A549 (cell line): ENCODE results near the gene PIEZO2. TPM values are rescaled to one million over a fixed set of nuclear protein-coding genes. Genes with fewer than 3 reads are reported as not detected.
A peak's percentile ranks its signal among the peaks of the same experiment; 100 is the strongest.

Experiments used
- ATAC-seq, 2 experiments: fragments of 200-7000 bp in 1 of 2; fragments of >200 bp in 1 of 2; cut with Nextera tagmentation in 1 of 2; cut with Tn5 transposase in 1 of 2; 3 replicates each; pipeline versions ENCODE4 v1.8.0 to v1.9.1; 2018 to 2020; ENCODE audit warnings: mild to moderate bottlenecking in 1 of 2, moderate library complexity in 1 of 2
- CTCF ChIA-PET: fragments of 300-600 bp; sonication (Branson Sonifier 250); formaldehyde crosslinking; extraction: SDS; loops from one replicate; lab custom pipeline; 2021; ENCODE audit warnings: antibody characterized with exemption, inconsistent platforms; lab: Yijun Ruan, JAX
- POLR2A ChIA-PET: fragments of 350-600 bp; formaldehyde crosslinking; extraction: SDS; loops from one replicate; lab custom pipeline; 2021; ENCODE audit warnings: antibody characterized with exemption, inconsistent platforms; lab: Yijun Ruan, JAX
- DNase-seq, 2 experiments: peaks; one replicate each; pipeline versions ENCODE4 v3.0.0 to v3.0.0-alpha.2; 2011 to 2016; ENCODE audit warnings: low read depth in 1 of 2, low spot score in 1 of 2
- FAIRE-seq: peaks from 2 replicates; lab custom pipeline; 2011; peaks lifted over from hg19 to GRCh38; lab: Jason Lieb, UNC
- H3K27ac ChIP-seq, 2 experiments: fragments of >200 bp; sonication (Bioruptor Twin); formaldehyde crosslinking; 3 replicates each; pipeline ENCODE4 v1.5.1; 2016 to 2017
- H3K4me1 ChIP-seq: fragments of >200 bp; sonication (Bioruptor Twin); formaldehyde crosslinking; 3 replicates; pipeline ENCODE4 v1.6.1; 2016
- H3K4me2 ChIP-seq: fragments of >200 bp; sonication (Bioruptor Twin); formaldehyde crosslinking; 3 replicates; pipeline ENCODE4 v1.6.1; 2016
- H3K4me3 ChIP-seq: fragments of >200 bp; sonication (Bioruptor Twin); formaldehyde crosslinking; 3 replicates; pipeline ENCODE4 v1.5.1; 2016
- H3K9me3 ChIP-seq: fragments of >200 bp; sonication (Bioruptor Twin); formaldehyde crosslinking; 3 replicates; pipeline ENCODE4 v1.6.1; 2016
- BHLHE40 ChIP-seq: IDR thresholded peaks from 2 replicates; pipeline ENCODE4 v1.6.1; 2012; ENCODE audit warnings: low read depth, low read length, inconsistent platforms
- CBX8 ChIP-seq: fragments of 200-600 bp; sonication (generic); IDR thresholded peaks from 2 replicates; pipeline ENCODE4 v1.6.1; 2016
- CEBPB ChIP-seq, 2 experiments: fragments of >200 bp in 1 of 2; sonication (Bioruptor Twin) in 1 of 2; formaldehyde crosslinking in 1 of 2; IDR thresholded peaks; 2 replicates each; pipeline ENCODE4 v1.6.1; 2012 to 2016
- EHMT2 ChIP-seq: fragments of 200-600 bp; sonication (generic); IDR thresholded peaks from 2 replicates; pipeline ENCODE4 v1.6.1; 2016; ENCODE audit warnings: antibody characterized with exemption, low read depth, mild to moderate bottlenecking, moderate library complexity
- FOSB ChIP-seq: fragments of 250-450 bp; sonication (Bioruptor Pico); IDR thresholded peaks from 2 replicates; pipeline ENCODE4 v1.5.0; 2020; ENCODE audit warnings: mild to moderate bottlenecking, moderate library complexity
- GATA3 ChIP-seq: IDR thresholded peaks from 2 replicates; pipeline ENCODE4 v1.6.1; 2012; ENCODE audit warnings: borderline replicate concordance
- HOXB13 ChIP-seq: fragments of 250-450 bp; sonication (Bioruptor Pico); IDR thresholded peaks from 2 replicates; pipeline ENCODE4 v1.5.0; 2020; ENCODE audit warnings: low read depth, mild to moderate bottlenecking, moderate library complexity
- HOXB5 ChIP-seq: fragments of 250-450 bp; sonication (Bioruptor Pico); IDR thresholded peaks from 2 replicates; pipeline ENCODE4 v1.5.0; 2020; ENCODE audit warnings: mild to moderate bottlenecking, moderate library complexity
- JUN ChIP-seq, 2 experiments: fragments of >200 bp; sonication (Bioruptor Twin); formaldehyde crosslinking; IDR thresholded peaks; 2 replicates in 1 of 2; 3 replicates in 1 of 2; pipeline ENCODE4 v1.6.1; 2016 to 2017
- JUNB ChIP-seq: fragments of >200 bp; sonication (Bioruptor Twin); formaldehyde crosslinking; IDR thresholded peaks from 2 replicates; pipeline ENCODE4 v1.6.1; 2016
- KDM1A ChIP-seq: fragments of 200-600 bp; sonication (generic); IDR thresholded peaks from 2 replicates; pipeline ENCODE4 v1.6.1; 2016; ENCODE audit warnings: low read depth, mild to moderate bottlenecking
- MAFK ChIP-seq: fragments of 450-650 bp; IDR thresholded peaks from 2 replicates; pipeline ENCODE4 v1.6.1; 2014; ENCODE audit not compliant: partially characterized antibody
- NFE2L2 ChIP-seq: fragments of 150-350 bp; conservative IDR thresholded peaks from 2 replicates; pipeline ENCODE4 v1.6.1; 2014; ENCODE audit warnings: low read length
- NR3C1 ChIP-seq: fragments of >200 bp; sonication (Bioruptor Twin); formaldehyde crosslinking; IDR thresholded peaks from 3 replicates; pipeline ENCODE4 v1.6.1; 2017
- POLR2A ChIP-seq: IDR thresholded peaks from 2 replicates; pipeline ENCODE4 v1.6.1; 2012; ENCODE audit warnings: mild to moderate bottlenecking, low read length
- POLR2AphosphoS2 ChIP-seq: conservative IDR thresholded peaks from 2 replicates; pipeline ENCODE4 v1.6.1; 2012; ENCODE audit warnings: low read length, improper control_type of control experiment, inconsistent platforms
- RARB ChIP-seq: fragments of 250-450 bp; sonication (Bioruptor Pico); IDR thresholded peaks from 2 replicates; pipeline ENCODE4 v1.8.0; 2021; ENCODE audit warnings: mild to moderate bottlenecking, moderate library complexity
- RCOR1 ChIP-seq: fragments of 150-350 bp; IDR thresholded peaks from 2 replicates; pipeline ENCODE4 v1.6.1; 2014; ENCODE audit warnings: antibody characterized with exemption, low read length, low read depth
- RFX5 ChIP-seq: fragments of 450-650 bp; IDR thresholded peaks from 2 replicates; pipeline ENCODE4 v1.7.1; 2014; ENCODE audit warnings: antibody characterized with exemption, mild to moderate bottlenecking, moderate library complexity
- RNF2 ChIP-seq: fragments of 200-600 bp; sonication (generic); IDR thresholded peaks from 2 replicates; pipeline ENCODE4 v1.6.1; 2016; ENCODE audit warnings: low read depth, mild to moderate bottlenecking, antibody characterized with exemption, moderate library complexity, borderline replicate concordance
- SMC3 ChIP-seq: fragments of >200 bp; sonication (Bioruptor Twin); formaldehyde crosslinking; IDR thresholded peaks from 3 replicates; pipeline ENCODE4 v1.6.1; 2018; ENCODE audit warnings: inconsistent platforms
- TFCP2L1 ChIP-seq: fragments of 250-450 bp; sonication (Bioruptor Pico); IDR thresholded peaks from 2 replicates; pipeline ENCODE4 v1.5.0; 2021; ENCODE audit warnings: mild to moderate bottlenecking
- ZFP36 ChIP-seq: fragments of 450-650 bp; IDR thresholded peaks from 2 replicates; pipeline ENCODE4 v1.6.1; 2014; ENCODE audit warnings: borderline replicate concordance; ENCODE audit not compliant: partially characterized antibody
- ZNF302 ChIP-seq: fragments of 250-450 bp; sonication (Bioruptor Pico); IDR thresholded peaks from 2 replicates; pipeline ENCODE4 v1.9.0; 2021; ENCODE audit warnings: inconsistent platforms, mild to moderate bottlenecking, moderate library complexity
- WGBS: methylation state at CpG from one replicate; pipeline ENCODE4 v1.1.6; 2017; ENCODE audit errors: missing lambda C conversion rate; 5-methylcytosine and 5-hydroxymethylcytosine counted together
- polyA plus RNA-seq, 4 experiments: library from polyadenylated mRNA; depleted of rRNA in 3 of 4; stranded (reverse); fragments of >200 nt; fragmentation: RNase III in 1 of 4; extraction: RNeasy Plus Mini Kit Qiagen cat#74134 plus additional on column Dnase treatment in 1 of 4; gene quantifications; 2 replicates in 3 of 4; 3 replicates in 1 of 4; pipeline ENCODE4 v1.2.3, GENCODE V29; 2011 to 2017
- TF ChIP-seq, protein P1 (sequence below): fragments of 450-650 bp; IDR thresholded peaks from 2 replicates; pipeline ENCODE4 v1.6.1; 2014; ENCODE audit warnings: antibody characterized with exemption
- TF ChIP-seq, protein P2 (sequence below): fragments of 150-350 bp; IDR thresholded peaks from 2 replicates; pipeline ENCODE4 v1.6.1; 2014; ENCODE audit warnings: low read depth, mild to moderate bottlenecking, low read length
- TF ChIP-seq, protein P3 (sequence below): fragments of 200-600 bp; sonication (generic); IDR thresholded peaks from 2 replicates; pipeline ENCODE4 v1.6.1; 2016; ENCODE audit warnings: antibody characterized with exemption, mild to moderate bottlenecking, moderate library complexity

The PIEZO2 gene
- polyA plus RNA-seq, 2 of the 4 experiments (the other 2 are of a cell fraction): 0.80 to 1.6 TPM

DNA sequence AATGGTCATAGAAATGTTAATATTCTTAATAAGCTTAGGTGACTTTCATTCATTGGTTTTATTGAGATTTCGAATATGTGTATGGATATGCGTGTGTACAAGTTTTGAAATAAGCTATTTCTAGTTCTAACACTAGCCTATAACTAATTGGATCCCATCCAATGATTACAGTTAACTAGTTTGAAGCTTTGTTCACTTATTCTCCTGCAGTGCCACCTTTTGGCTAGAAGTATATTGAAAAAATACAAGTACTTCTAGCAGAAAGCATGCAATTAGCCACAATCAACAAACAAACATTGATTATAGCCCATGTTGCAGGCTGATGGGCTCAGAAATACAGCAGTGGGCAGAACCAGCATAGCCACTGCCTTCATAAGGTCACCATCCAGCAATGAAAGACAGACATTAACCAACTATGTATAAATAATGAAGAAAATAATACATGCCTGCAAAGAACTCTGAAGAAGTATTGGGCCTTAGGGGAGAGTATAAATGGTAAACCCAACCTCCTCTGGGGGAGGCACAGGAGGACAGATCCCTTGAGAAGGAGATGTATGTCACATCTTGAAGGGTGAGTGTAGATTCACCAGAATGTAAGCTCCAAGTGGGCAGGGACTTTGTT is 5.1 kb upstream of the PIEZO2 start (continued):
- TF ChIP-seq, protein P1, sequence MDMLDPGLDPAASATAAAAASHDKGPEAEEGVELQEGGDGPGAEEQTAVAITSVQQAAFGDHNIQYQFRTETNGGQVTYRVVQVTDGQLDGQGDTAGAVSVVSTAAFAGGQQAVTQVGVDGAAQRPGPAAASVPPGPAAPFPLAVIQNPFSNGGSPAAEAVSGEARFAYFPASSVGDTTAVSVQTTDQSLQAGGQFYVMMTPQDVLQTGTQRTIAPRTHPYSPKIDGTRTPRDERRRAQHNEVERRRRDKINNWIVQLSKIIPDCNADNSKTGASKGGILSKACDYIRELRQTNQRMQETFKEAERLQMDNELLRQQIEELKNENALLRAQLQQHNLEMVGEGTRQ: no peak
- TF ChIP-seq SMC3: peak; percentile 71
- no peak for TF ChIP-seq RARB (CRISPR knock-in tag)
- no peak for TF ChIP-seq ZFP36
- no peak for TF ChIP-seq RCOR1
- TF ChIP-seq NFE2L2: no peak
- no peak for TF ChIP-seq HOXB13
- TF ChIP-seq NR3C1: no peak
- TF ChIP-seq, protein P2, sequence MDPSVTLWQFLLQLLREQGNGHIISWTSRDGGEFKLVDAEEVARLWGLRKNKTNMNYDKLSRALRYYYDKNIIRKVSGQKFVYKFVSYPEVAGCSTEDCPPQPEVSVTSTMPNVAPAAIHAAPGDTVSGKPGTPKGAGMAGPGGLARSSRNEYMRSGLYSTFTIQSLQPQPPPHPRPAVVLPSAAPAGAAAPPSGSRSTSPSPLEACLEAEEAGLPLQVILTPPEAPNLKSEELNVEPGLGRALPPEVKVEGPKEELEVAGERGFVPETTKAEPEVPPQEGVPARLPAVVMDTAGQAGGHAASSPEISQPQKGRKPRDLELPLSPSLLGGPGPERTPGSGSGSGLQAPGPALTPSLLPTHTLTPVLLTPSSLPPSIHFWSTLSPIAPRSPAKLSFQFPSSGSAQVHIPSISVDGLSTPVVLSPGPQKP: no peak
- TF ChIP-seq EHMT2: no peak
- TF ChIP-seq, protein P3, sequence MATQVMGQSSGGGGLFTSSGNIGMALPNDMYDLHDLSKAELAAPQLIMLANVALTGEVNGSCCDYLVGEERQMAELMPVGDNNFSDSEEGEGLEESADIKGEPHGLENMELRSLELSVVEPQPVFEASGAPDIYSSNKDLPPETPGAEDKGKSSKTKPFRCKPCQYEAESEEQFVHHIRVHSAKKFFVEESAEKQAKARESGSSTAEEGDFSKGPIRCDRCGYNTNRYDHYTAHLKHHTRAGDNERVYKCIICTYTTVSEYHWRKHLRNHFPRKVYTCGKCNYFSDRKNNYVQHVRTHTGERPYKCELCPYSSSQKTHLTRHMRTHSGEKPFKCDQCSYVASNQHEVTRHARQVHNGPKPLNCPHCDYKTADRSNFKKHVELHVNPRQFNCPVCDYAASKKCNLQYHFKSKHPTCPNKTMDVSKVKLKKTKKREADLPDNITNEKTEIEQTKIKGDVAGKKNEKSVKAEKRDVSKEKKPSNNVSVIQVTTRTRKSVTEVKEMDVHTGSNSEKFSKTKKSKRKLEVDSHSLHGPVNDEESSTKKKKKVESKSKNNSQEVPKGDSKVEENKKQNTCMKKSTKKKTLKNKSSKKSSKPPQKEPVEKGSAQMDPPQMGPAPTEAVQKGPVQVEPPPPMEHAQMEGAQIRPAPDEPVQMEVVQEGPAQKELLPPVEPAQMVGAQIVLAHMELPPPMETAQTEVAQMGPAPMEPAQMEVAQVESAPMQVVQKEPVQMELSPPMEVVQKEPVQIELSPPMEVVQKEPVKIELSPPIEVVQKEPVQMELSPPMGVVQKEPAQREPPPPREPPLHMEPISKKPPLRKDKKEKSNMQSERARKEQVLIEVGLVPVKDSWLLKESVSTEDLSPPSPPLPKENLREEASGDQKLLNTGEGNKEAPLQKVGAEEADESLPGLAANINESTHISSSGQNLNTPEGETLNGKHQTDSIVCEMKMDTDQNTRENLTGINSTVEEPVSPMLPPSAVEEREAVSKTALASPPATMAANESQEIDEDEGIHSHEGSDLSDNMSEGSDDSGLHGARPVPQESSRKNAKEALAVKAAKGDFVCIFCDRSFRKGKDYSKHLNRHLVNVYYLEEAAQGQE: no peak
- TF ChIP-seq FOSB: no peak

DNA sequence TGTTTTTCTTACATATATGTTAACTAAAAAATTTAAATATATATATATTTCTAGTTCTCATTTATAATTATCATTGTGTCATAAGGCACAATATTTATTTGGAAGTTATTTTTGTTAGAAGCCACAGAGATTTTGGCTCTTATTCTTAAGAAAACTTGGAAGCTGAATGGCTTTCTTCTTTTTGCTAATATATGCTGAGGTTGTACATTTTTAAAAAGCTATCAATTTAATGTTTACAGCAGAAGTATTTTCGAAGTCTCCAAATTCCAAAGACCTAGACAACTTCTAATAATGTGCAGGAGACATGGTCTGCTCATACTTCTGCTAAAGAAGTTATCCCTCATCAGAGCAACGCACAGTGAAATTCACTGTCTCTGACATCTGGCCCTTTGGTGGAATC is 3.7 kb upstream of the PIEZO2 start:
- ChIA-PET CTCF (interaction anchor here (0.7 to 5.4 kb wide), 5 partner anchors 10 to 593 kb away, joined by 3 to 28 read pairs (median 11); no protein-coding TSS in a partner anchor), POLR2A (no interaction called here)
- TF ChIP-seq MAFK (peak; percentile 86), POLR2A (no peak), BHLHE40 (no peak), HOXB5 (CRISPR knock-in tag) (no peak), NFE2L2 (no peak), JUNB (no peak)
- Histone ChIP-seq H3K27ac (no peak overlapping the region), H3K9me3 (no peaks in the 10 kb centered on the region), H3K4me3 (no peak overlapping the region), H3K4me2 (no peak overlapping the region), H3K4me1 (0 out of 3 replicates have a peak, but pooled peaks cover 2% of the 10 kb centered on the region)
- ATAC-seq: no peak
- FAIRE-seq: no peak
- WGBS: 40% methylated on average over 2 of the region's 2 CpGs
- no peak for DNase-seq

DNA sequence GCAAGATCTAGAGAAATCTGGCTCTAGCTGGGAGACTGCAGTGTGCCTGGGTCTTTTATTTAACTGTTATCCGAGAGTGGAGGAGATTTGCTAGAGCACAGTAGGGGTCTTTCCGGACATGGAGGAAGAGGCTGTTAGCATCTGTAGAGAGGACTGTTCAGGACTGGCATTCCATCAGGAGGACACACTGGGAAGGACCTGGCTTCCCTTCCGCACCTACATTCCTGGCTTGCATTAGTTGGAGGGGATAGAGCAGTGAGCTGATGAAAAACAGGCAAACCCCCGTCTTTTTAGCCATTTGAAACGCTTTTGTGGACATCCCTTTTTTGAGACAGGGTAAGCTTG is 874 bp upstream of the PIEZO2 start:
- ChIA-PET POLR2A (no interaction called here), CTCF (interaction anchor here (1.0 to 2.2 kb wide), 4 partner anchors 122 to 590 kb away, joined by 3 to 8 read pairs (median 4); no protein-coding TSS in a partner anchor)
- WGBS: 54% methylated on average over 5 of the region's 5 CpGs
- TF ChIP-seq TFCP2L1 (CRISPR knock-in tag): no peak
- no peak for TF ChIP-seq CEBPB (IDR thresholded peaks at IDR 0.05)
- TF ChIP-seq BHLHE40: no peak
- no peak for TF ChIP-seq GATA3
- no peak for TF ChIP-seq JUN (IDR thresholded peaks at IDR 0.05)
- TF ChIP-seq CBX8: no peak
- no peak for TF ChIP-seq NFE2L2
- no peak for TF ChIP-seq RNF2
- TF ChIP-seq KDM1A: no peak
- TF ChIP-seq POLR2A: no peak
- TF ChIP-seq ZNF302 (CRISPR knock-in tag): no peak
- no peak for TF ChIP-seq RFX5
- no peak for TF ChIP-seq POLR2AphosphoS2
- H3K4me3 ChIP-seq: no peak overlapping the region
- ATAC-seq: no peak; a peak in 1 of 6 replicates
- H3K4me2 ChIP-seq: peak overlapping the region; percentile 83; the same call in 2 of the 3 replicates
- no peak overlapping the region for H3K27ac ChIP-seq
- 0 out of 3 replicates have a peak, but pooled peaks cover 5% of the 10 kb centered on the region for H3K4me1 ChIP-seq
- no peaks in the 10 kb centered on the region for H3K9me3 ChIP-seq
- no peak for FAIRE-seq
- DNase-seq: no peak
